Measurements from ENCODE around the gene ADSL.
"Not testable (repeated sequence)": the region's sequence is repeated elsewhere in the genome, so short reads cannot be mapped to it uniquely, and the experiment has no call there.

ADSL gene

DNA sequence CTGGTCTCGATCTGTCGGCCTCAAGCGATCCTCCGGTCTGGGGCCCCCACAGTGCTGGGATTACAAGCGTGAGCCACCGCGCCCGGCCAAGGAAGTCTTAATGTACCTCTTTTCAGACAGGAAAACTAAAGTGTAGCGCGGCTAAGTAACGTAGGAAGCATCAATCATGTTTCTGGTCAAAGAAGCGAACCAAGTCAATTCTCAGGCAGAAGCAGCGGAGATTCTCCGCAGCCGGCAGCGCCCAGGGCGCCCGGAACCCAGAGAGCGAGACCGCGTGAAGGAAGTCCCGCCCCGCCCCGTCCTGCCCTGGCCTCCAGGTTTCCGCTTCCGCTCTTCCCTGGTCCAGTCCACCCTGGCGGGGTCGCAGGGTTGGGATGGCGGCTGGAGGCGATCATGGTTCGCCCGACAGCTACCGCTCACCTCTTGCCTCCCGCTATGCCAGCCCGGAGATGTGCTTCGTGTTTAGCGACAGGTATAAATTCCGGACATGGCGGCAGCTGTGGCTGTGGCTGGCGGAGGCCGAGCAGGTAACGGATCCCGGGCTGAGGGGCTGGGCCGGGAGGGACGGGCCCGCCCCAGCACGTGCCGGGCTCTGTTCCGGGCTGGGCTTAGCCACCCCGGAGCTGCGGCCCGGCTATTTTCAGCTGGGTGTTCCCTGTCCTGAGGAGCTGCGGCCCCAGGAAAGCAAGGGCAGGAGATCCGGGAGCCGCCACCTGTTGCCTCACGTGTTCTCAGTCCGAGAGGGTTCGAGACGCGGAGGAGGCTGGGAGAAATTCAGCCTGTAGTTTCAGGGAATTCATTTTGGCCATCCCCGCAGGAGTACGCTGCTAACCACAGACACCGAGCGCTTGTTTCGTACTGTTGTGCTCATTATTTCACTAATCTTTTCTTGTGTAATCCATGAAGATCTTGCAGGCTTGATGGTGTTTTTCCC, at the start of gene ADSL:
Gene ADSL (plus strand): TSS at position 316 of the 934 bp plus-strand sequence. CDS start 59 bp downstream, at position 375.
- peak; percentile 85 to 94 (median 91) for DNase-seq

DNA sequence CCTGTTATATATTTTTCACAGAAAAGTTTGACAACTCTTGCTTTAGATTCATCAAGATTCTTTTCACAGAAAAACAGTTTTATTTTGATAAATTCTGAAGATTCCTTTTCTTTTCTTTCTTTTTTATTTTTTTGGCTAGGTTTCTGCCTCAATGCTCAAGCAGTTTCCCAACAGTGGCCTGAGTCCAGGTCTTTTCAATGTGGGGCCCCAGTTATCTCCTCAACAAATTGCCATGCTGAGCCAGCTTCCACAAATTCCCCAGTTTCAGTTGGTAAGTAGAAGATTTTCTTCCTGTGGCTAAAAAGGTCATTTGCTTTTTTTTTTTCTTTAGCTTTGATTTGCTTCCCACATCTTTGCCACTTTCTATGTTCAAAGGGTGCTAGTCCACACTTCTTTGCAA, 46.0 kb upstream of the ADSL start:
- DNase-seq, result no peak

DNA sequence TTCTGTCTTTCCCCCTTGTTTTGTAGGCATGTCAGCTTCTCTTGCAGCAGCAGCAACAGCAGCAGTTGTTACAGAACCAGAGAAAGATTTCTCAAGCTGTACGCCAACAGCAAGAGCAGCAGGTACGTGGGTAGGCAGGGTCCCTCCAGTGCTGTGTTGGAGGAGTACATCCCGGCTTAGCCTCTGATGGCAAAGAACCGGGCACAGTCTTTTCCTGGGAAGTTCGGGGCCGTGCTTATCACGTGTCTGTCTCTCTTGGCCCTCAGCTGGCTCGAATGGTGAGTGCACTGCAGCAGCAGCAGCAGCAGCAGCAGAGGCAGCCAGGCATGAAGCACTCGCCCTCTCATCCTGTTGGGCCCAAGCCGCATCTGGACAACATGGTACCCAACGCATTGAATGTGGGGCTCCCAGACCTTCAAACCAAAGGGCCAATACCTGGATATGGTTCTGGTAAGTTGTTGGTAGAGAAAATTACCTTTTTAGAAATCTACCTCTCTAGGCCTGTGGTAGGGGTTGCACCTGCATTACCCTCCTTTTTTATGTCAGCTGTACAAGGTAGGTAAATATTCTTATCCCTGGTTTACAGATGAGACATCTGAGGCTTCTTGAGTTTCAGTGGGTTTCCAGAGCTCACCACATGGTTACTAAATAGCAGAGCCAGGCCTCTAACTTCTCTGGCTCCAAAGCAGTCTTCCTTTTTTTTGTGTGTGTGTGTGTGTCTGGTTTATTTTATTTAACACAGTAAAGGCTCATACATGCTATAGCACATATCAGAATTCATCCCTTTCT, 45.2 kb upstream of the ADSL start:
- no peak for DNase-seq

DNA sequence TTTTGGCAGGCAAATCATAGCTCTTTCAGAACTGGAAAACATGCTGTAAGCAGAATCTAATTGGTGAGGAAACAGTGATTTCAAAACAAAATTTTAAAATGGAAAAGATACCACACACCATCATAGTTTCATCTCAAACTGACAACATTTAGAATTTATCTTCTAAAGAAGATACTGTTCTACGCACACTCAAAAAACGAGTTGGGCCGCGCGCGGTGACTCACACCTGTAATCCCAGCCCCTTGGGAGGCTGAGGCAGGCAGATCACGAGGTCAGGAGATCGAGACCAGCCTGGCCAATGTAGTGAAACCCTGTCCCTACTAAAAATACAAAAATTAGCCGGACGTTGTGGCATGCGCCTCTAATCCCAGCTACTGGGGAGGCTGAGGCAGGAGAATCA, 44.2 kb upstream of the ADSL start:
- no peak for DNase-seq

DNA sequence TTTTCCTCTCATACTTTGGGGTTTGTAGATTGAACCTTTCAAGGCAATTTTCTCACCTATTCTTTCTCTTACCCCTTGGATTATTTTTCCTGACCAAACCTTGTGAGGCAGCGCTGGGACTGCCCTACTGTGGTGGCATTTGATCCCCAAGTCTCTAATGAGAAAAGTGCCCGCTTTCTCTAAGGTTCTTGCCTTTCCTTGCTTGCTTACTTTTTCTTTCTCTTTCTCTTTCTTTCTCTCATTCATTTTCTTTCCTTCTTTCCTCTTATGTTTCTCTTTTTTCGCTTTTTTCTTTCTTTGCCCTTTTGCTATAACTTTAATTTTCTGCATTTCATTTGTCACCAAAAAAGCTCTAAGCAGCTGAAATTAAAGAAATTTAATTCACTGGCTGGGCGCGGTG, 40.7 kb upstream of the ADSL start:
- DNase-seq, result no peak

DNA sequence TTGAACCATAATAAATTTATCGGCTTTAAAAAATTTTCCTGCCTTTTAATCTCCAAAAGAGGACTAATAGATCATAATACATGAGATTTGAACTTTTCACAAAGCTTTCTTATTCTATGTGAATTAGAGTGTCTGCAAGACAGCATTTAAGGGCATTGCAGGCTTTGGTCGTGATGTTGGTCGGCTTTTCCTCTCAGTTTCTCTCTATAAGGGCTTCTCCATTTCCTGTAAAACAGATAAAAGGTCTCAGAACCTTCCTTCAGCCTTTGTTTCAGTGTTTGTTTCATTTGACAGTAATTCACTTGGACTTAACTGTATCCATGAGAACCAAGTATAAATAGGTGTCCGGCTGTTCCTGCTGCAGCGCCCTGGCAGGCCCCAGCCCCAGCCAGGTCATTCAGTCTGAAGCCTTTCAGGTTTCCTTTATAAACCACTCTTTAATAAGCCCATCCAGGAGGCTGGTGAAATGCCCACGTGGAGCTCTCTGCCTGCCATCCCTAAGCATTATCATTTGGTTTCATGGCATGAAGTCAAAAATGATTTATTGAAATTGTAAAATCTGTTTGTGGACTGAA, 37.2 kb upstream of the ADSL start:
- no peak for DNase-seq

DNA sequence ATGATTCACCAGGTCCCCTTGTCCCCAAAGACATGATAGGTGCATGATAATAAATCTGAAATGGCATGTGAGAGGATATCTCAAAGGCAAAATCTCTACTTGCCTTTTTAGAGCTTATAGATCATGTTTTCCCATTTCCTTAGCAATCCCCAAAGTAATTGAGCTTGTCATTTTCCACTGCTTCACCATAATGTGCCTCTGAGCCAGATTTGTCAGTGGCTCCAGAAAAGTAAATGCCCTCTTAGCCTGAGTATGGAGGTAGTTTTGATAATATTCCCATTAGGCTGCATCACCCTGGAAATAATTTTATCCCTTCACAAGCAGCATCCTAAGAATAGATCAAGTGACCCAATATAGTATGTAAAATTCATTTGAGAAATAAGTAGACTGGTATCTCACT, 36.7 kb upstream of the ADSL start:
- no peak for DNase-seq

DNA sequence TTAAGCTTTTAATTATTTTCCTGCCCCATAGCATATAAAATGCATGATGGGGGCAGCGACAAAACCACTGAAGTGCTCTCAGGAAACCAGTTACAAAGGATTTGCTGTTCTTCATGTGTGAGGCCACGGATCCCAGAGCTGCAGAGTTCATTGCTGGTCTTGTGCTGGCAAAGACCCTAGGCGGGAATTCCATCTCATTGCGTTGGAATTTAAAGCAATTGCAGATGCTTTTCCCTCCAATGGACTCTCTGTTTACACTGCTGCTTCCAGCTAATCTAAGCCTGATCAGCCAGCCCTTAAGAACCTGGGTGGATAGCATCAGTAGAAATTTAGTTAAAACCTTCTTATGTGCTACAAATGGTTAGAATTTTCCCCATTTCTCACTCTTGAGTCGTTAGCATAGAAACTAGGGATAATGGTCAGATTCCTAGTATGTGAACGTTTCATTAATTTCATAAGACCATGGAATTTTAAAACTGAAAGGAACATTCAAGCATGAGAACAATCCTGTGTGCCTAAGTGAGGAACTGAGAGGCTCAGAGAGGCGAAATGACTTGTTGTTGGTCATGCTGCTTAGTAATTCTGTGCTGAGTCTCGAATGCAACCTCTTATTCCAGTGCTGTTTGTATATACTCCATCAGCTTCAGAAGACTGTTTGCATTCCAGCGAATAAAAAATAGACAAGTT, 36.1 kb upstream of the ADSL start:
- DNase-seq, result no peak

DNA sequence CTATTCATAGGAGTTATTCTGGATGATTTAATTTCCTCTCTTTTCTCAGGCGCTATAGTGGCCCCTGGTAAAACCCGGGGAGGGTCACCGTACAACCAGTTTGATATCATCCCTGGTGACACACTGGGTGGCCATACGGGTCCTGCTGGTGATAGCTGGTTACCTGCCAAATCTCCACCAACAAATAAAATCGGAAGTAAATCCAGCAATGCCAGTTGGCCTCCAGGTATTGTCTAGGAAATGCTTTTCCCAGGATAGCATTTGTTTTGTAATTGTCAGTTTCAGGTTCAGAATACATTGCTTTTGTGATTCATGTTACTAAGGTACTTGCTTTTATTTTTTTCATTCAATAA, 35.6 kb upstream of the ADSL start:
- no peak for DNase-seq

DNA sequence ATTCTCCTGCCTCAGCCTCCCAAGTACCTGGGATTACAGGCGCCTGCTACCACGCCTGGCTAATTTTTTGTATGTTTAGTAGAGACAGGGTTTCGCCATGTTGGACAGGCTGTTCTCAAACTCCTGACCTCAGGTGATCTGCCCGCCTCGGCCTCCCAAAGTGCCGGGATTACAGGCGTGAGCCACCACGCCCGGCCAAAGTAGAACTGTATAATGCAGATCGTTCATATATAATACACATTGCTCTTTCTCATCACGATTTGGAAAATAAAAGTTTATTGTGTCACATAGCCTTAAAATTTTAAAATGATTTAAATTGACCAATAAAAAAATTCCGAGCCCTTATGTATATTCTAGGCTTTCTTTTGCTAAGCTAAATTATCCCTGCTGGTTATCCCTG, 34.7 kb upstream of the ADSL start:
- DNase-seq, result not testable (repeated sequence)

DNA sequence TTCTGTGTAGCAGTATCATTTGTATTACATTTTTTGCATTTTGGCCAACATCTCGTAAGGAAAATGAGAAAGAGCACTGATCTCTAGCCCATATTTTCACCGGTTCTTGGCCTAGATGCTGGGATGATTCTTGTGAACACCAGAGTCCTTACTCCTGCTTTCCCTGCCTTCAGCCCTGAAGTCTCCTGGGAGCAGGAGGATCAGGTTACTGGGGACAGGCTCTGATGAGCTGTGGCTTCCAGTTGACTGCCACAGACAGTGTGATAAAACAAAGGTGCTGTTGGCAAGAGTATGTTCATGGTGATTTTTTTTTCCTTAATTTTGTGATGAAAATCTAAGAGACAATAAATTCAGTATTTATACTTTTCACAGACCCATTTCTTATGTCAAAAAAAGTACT, 34.2 kb upstream of the ADSL start:
- no peak for DNase-seq

DNA sequence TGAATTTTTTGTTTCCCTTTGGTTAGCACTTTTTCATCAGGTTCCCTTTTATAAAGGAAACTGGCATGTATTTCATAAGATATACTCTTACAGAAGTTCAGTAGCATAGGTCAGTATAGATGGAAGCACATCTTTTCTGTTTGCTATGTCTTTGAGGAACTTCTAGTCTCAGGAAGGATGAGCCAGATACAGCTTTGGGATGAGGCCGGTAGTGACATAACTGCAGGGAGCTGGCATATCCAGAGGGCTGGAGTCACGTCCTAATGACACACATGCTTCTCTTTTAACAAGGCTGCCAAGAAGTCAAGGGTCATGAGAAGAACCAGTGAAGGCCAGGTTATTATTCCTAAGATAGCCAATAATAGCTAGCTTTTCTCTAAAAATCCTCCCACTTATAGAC, 33.3 kb upstream of the ADSL start:
- DNase-seq, result peak; percentile 57 to 74 (median 62)

DNA sequence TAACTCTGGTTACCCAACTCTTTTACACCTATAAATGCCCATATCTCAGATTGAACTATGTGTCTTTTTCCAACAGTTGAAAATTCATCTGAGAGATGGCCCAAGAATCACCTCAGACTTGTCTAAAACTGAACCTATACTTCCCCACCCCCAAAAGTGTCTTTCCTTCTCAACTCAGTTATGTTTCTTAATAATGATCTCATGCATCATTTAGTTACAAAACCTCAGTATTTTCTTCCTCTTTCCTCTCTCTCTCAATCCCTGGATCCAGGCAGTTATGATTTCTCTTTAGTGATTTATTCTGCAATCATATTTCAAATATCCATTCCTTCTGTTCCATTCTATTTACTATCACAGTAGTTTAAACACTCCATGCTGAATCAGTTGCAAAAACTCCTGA, 32.3 kb upstream of the ADSL start:
- DNase-seq, result peak; percentile 35 to 63 (median 53)

DNA sequence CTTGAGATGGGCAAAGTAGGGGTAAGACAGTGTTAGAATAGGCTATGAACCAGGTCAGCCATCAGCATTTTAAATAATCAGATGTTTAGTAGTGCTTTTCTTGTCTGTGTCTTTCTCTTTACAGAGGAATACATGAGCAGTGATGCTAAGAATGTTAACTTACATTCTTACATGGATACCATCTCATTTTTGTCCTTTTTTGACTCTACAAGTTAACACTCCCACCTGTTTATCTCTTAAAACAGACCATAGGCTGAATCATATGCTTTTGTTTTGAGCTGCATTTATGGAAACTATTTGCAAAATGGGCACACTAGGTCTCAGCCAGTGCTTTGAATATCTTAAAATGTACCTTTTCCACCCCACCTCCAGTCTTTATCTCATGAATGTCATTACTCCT, 25.6 kb upstream of the ADSL start:
- no peak for DNase-seq

DNA sequence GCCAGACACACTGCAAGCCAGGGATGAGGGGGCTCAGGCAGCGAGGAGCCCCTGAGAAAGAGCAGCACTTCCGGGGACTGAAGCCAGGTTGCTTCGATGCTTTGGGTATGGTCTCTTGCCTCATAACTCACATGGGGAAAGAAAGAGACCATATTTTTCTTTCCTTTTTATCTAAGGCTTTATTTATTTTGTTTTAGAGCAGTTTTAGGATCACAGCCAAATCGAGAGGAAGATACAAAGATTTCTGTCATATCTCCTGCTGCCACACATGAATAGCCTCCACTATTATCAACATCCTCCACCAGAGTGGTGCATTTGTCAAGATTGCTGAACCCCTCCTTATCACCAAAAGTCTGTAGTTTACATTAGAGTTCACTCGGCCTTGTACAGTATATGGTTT, 24.3 kb upstream of the ADSL start:
- DNase-seq, result no peak

DNA sequence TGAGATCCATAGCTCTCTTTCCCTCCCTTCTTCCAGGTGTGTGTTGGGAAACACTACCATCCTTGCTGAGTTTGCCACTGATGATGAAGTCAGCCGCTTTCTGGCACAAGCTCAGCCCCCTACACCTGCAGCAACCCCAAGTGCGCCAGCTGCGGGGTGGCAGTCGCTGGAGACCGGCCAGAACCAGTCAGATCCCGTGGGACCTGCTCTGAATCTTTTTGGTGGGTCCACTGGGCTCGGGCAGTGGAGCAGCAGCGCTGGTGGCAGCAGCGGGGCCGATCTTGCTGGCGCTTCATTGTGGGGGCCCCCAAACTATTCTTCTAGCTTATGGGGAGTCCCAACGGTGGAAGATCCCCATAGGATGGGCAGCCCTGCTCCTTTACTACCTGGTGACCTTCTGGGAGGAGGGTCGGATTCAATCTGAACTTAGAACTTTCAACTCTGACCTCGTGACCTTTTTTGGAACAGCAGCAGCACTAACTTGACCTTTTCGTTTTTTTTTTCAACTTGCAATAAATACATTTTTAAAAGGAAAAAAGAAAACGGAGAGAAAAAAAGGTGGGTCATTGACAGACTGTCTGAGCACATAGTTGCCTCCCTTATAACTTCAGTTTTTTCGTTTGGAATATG, 23.4 kb upstream of the ADSL start:
- DNase-seq, result no peak

DNA sequence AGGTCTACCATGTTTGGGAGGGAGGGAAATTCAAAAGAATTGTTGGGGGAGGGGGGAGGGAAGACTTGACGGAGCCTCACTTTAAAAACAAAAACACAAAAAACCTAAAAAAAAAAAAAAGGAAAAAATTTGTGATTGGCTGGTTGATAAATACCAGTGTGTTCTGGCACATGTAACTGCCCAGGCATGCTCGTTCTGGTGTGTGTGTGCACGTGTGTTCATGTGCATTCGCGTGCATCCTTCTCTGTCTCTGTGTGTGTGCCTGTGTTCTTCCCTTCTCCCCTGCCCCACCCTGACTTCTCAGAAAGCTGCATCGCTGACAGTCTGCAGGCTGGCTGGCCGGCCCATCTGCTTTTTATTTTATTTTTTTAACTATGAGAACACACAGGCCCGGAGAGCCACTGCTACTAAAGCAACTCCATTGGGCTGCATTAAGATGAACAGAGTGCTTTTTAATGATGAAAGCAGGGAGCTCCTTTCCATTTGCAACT, 22.6 kb upstream of the ADSL start:
- DNase-seq, result no peak

DNA sequence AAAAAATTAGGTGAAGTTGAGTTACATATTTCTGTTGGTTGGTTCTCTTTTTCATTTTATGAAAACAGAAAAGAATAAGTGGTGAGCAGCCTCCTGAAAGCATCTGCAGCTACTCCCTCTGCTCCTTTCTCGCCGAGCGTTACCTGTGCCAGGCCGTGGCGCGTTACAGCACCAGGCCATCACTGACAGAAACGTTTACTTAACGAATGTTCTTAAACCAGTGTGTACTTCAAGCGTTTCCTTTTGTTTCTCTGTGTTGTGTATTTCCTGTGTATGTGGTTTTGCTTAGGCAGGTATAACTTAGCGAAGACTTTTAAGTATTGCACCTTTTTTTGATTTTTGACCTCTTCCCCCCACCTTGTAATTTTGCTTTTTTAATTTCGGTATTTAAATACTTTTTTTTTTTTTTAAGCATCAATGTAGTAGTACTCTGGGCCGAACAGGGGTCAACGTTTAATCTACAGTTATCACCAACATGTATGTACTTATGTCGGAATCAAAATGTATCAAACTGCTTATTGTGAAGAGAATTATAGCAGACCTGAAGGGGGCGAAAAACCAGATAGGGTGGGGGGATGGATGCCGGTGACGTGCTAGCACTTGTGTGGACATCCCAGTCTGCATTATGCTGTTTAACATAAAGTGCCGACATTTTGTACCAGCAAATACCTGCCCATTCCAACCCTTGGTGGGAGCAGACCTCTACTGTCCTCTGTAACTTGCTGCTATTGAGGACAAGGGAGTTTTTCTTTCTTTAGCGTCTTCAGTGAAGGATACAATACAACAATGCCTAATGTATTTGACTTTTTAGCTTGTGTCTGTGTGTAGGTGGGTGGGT, 21.6 kb upstream of the ADSL start:
- no peak for DNase-seq

DNA sequence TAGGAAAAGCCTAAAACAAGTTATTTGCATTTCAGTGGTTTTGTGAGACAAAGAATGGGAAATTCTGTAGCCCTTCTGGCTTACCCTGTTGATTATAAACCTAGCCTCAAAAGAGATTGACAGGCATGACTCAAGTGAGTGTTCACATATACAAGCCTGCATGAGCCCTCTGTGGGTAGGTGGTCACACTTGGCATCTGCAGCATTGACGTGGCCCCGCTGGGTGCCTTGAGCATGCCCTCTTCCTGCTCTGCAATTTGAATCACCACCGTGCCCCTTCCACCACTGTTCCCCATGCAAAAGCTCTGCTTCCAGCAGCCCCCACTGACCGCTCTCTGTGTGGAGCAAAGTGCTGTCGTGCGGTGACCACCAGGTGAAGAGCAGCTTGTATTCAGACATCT, 21.0 kb upstream of the ADSL start:
- DNase-seq, result no peak

DNA sequence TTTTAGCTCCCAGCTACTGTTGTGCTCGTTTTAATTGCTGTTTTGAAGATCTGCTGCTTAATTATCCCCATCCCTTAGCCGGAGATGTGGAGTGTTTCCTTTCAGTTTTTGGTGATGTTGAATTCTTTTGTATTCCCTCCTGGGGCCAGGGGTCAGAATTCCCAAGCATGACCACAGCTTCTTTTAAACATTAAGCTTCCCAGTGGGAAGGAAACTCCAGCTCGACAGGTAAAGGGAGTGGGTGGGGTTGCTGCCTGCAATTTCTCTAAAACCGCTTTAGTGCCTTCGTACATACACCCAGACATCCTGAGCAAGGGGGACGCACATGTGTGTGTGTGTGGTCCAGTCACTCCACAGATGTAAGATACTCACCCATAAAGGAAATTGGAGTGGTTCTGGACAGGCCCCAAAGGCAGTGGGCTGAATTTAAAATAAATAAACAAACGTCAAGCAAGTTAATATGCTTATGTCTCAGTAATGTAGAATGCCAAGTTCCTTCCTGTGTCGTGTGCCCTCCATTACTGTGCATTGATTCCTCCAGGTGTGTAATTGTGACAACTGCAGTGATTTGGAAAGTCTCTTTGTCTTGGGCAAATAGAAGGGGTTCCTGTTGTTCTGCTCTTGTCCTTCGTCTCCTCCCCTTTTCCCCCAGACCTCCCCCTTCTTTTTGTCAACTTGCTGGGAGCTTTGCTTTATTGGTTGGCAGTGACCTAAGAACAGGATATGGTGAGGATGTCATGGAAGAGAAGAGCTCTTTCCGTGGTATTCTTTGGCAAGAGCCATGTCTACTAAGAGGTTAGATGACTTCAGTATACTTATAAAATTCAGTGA, 19.2 kb upstream of the ADSL start:
- DNase-seq, result no peak

Data from suppressor macrophage treated with lipopolysaccharide for 1 hour (primary cell).